IPS-20b (cell line): ENCODE results near the gene TTC39C.

Source experiments
- H3K27ac ChIP-seq: one replicate; pipeline ENCODE4 v1.5.1; 2013; ENCODE audit warnings: low read length
- H3K27me3 ChIP-seq: 2 replicates; pipeline ENCODE4 v1.6.1; 2013; ENCODE audit warnings: mild to moderate bottlenecking, low read length, inconsistent platforms; ENCODE audit not compliant: insufficient read depth
- H3K36me3 ChIP-seq: 2 replicates; pipeline ENCODE4 v1.6.1; 2013; ENCODE audit warnings: low read depth, mild to moderate bottlenecking, inconsistent platforms, low read length, moderate library complexity; ENCODE audit not compliant: insufficient read depth
- H3K4me1 ChIP-seq: 2 replicates; pipeline ENCODE4 v1.6.1; 2013; ENCODE audit warnings: mild to moderate bottlenecking, control low read depth, inconsistent platforms, low read length, moderate library complexity; ENCODE audit not compliant: insufficient read depth
- H3K4me3 ChIP-seq: 2 replicates; pipeline ENCODE4 v1.5.1; 2013; ENCODE audit warnings: mild to moderate bottlenecking, low read length, inconsistent platforms
- H3K9ac ChIP-seq: 2 replicates; pipeline ENCODE4 v1.6.1; 2013; ENCODE audit warnings: low read depth, mild to moderate bottlenecking, inconsistent platforms, low read length, moderate library complexity
- H3K9me3 ChIP-seq: 2 replicates; pipeline ENCODE4 v1.6.1; 2013; ENCODE audit warnings: mild to moderate bottlenecking, low read depth, low read length, inconsistent platforms; ENCODE audit not compliant: insufficient read depth

The TTC39C gene

DNA sequence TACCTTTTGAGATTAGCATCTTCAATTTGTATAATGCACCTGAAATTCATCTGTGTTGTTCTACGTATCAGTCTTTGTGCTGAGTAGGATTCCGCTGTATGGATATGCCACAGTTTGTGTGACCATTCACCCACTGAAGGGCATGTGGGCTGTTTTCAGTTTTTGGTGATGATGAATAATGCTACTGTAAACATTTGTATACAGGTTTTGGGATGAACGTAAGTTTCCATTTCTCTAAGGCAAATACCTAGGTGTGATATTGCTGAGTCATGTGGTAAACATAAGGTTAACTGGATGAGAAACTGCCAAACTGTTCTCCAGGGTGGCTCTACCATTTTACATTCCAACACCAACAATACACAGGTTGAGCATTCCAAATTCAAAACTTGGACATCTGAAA is 159.4 kb downstream of the TTC39C start:
- Histone ChIP-seq H3K36me3 (peaks cover 29% of the 10 kb centered on the region; the same call in 1 of the 2 replicates), H3K9me3 (no peaks in the 10 kb centered on the region), H3K4me3 (no peak overlapping the region), H3K27me3 (no peaks in the 10 kb centered on the region), H3K4me1 (no peaks in the 10 kb centered on the region), H3K9ac (no peak overlapping the region), H3K27ac (no peak overlapping the region)

DNA sequence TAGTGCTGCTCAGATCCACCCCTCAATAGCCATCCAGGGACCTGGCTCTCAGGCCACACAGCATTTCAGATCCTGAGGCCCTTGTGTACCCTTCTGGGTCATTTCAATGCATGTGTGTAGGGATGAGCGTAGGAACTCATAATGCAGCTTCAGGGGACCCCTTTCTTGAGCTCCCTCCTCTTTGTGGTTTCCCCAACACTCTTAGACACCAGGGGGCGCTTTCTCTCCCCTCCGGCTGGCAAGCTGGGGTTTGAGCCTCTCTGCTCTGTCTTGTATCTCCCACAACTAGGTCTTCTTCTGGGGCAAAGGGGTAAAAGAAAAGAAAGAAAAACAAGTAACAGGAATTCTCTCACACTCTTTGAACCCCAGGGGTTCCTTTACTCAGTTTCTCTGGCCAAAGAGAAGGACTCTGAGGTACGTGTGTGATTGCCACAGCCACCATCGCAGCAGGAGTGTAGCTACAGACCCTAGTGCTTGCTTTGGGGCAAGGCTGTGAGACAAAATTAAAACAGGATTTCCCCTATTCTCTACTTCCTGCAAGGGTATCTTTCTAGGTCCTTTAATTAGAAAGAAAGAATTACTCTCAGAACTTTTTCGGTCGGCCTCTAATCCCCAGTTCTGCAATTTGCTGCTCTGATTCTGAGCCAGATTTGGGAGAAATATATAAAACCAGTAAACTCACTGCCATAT is 162.3 kb downstream of the TTC39C start:
- H3K36me3 ChIP-seq: peaks cover 25% of the 10 kb centered on the region; the same call in 1 of the 2 replicates
- H3K4me1 ChIP-seq: no peaks in the 10 kb centered on the region
- H3K9me3 ChIP-seq: no peaks in the 10 kb centered on the region
- no peak overlapping the region for H3K4me3 ChIP-seq
- no peak overlapping the region for H3K27ac ChIP-seq
- no peaks in the 10 kb centered on the region for H3K27me3 ChIP-seq
- no peak overlapping the region for H3K9ac ChIP-seq

DNA sequence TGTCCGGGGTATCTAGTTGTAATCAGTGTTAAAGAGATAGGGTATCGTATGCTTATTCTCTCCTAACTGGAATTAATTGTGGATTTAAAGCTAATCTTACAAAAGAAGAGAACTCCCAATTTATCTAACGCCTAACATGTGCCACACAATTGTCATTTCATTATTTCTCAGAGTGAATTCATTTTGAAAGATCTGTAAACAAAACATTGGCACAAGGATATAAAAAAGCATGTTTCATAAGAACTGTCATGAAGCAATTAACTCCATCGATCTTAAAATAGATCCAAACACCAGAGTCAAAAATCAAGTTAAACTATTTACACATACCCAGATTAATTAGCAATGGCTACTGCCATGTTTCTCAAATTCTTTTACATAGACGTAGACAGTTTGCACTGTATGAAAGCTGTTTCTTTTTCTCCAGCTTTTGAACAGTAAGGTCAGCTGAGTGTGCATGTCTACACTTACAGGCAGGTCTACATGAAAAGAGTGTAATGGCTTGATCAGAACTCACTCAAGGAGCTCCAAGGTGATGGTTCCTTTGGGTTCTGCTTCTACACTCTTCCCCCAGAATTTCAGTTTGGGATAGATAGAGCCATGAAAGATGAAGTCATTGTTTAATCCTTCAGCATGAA is 163.1 kb downstream of the TTC39C start:
- Histone ChIP-seq H3K36me3 (peaks cover 25% of the 10 kb centered on the region; the same call in 1 of the 2 replicates), H3K9me3 (no peaks in the 10 kb centered on the region), H3K27ac (no peak overlapping the region), H3K27me3 (no peaks in the 10 kb centered on the region), H3K4me1 (no peaks in the 10 kb centered on the region), H3K9ac (no peak overlapping the region), H3K4me3 (no peak overlapping the region)

DNA sequence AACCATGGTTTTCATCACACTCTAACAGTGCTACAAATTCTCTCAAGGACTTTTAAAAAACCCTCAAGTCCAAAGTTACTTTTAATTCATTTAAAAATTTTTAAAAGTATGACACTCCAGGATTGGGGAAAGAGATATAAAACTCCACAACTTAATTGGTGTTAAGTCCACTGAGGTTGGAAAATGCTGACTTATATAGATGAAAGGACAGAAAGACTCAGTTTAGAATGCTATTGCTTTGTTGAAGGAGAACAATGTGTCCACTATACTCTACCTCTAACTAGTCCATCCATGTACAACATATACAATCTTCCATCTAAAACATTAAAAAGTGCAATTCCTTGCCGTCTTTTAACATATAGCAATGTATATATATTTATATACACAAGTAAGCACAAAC is 165.5 kb downstream of the TTC39C start:
- Histone ChIP-seq H3K9me3 (no peaks in the 10 kb centered on the region), H3K27me3 (no peaks in the 10 kb centered on the region), H3K27ac (no peak overlapping the region), H3K4me1 (no peaks in the 10 kb centered on the region), H3K9ac (no peak overlapping the region), H3K4me3 (no peak overlapping the region), H3K36me3 (peaks cover 17% of the 10 kb centered on the region; the same call in 1 of the 2 replicates)

DNA sequence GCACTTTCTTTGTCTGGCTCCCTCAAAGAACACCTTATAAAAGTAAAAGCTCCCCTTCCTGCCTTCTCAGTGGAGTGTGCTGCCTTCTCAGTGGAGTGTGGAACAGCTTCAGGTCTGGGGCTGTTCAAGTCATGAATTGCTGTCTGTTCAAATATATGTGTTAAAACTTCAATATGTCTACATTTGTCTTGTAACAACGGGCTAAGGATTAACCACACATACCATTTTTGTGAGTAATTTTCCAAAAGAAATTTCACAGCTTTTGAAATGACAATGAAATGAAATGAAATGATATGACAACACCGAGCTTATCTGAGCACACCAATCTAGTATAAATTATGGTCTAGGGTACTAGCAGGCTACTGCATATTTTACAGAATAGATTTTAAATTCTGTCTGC is 167.3 kb downstream of the TTC39C start:
- H3K36me3 ChIP-seq: peaks cover 17% of the 10 kb centered on the region; the same call in 1 of the 2 replicates
- H3K4me1 ChIP-seq: no peaks in the 10 kb centered on the region

More for the DNA sequence above, 167.3 kb downstream of the TTC39C start:
- Histone ChIP-seq H3K27me3 (no peaks in the 10 kb centered on the region), H3K9me3 (no peaks in the 10 kb centered on the region), H3K4me3 (no peak overlapping the region), H3K9ac (no peak overlapping the region), H3K27ac (no peak overlapping the region)
